T-helper 17 cell (primary cell): ENCODE data around the gene PMPCA. TPM values are rescaled to one million over a fixed set of nuclear protein-coding genes. Genes with fewer than 3 reads are reported as not detected.
"Not testable (repeated sequence)": the region's sequence is repeated elsewhere in the genome, so short reads cannot be mapped to it uniquely, and the experiment has no call there.

ENCODE experiments used
- ATAC-seq: fragments of 150-1000 bp; cut with Tn5 transposase; 2 replicates; pipeline ENCODE4 v1.10.0; 2021; ENCODE audit warnings: mild to moderate bottlenecking, moderate library complexity
- DNase-seq, 3 donors: peaks; one replicate each; pipeline versions ENCODE4 v3.0.0 to v3.0.0-alpha.2; 2020 to 2021
- H3K9me3 ChIP-seq: one replicate; pipeline ENCODE4 v1.7.0; 2013; ENCODE audit warnings: low read length, mild to moderate bottlenecking; ENCODE audit not compliant: control insufficient read depth, poor library complexity, severe bottlenecking
- H3K27ac Mint-ChIP-seq: one replicate; pipeline ENCODE4 v1.8.0; 2022; ENCODE audit warnings: mild to moderate bottlenecking, moderate library complexity, mixed read lengths
- H3K27me3 Mint-ChIP-seq: one replicate; pipeline ENCODE4 v1.8.0; 2022; ENCODE audit warnings: mixed read lengths
- H3K36me3 Mint-ChIP-seq: one replicate; pipeline ENCODE4 v1.8.0; 2022; ENCODE audit warnings: low read depth, mixed read lengths
- H3K4me1 Mint-ChIP-seq: one replicate; pipeline ENCODE4 v1.8.0; 2022; ENCODE audit warnings: mild to moderate bottlenecking, mixed read lengths
- H3K4me3 Mint-ChIP-seq: one replicate; pipeline ENCODE4 v1.8.0; 2022; ENCODE audit warnings: mild to moderate bottlenecking, moderate library complexity, mixed read lengths
- total RNA-seq, 4 donors: library from RNA in 2 of 4; stranded (reverse) in 2 of 4; gene quantifications; one replicate each; pipeline ENCODE4 v1.2.3 and lab custom pipeline; 2022 to 2026

PMPCA gene
- total RNA-seq, 2 donors from 2014 or later, result 62.2 to 80.3 TPM

DNA sequence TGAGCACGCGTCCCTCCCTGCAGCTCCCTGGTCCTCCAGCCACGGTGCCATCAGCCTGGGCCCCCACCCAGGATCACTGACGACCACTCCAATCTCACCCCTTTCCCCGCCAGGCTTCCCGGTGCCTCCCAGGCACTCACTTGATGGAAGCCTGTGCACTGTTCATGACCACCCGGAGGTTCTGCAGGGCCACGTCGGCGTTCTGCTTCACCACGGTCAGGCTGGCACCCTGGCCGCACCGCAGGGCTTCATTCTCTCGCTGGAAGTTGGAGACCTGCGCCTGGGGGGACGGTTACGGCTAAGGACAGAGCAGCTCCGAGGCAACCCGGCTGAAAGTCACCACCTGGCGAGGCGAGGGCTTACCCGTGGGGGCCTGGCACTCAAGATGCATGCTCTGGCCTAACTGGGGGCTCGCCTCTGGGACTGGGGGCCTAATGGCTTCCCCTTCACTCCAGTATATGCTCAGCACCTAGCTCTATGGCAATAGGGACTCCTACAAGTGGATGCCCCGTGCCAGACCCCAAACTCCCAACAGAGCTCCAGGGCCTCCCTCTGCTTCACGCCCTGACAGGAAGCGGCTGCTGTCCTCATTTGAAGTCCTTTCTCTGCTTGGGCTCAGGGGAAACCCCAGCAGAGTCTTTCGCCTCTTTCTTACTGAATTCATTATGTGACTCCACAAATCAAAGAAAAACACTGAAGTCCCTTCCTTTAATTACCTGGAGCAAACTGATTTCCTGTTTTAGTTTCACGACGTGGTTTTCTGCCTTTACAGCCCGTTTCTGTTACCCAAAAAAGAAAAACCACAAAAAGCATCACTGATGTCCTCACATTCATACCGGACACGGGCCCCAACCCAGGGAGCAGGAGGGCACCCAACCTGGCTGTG is 6.3 kb upstream of the PMPCA start:
- ATAC-seq, result peak; percentile 21
- peak in 2 of 3 donors; percentile 26 to 28 for DNase-seq
- Mint-ChIP-seq H3K27me3 (no peaks in the 10 kb centered on the region), H3K36me3 (peaks cover 2% of the 10 kb centered on the region), H3K27ac (peak overlapping the region; percentile 96), H3K4me3 (peak overlapping the region; percentile 86), H3K4me1 (peaks cover 38% of the 10 kb centered on the region)
- no peaks in the 10 kb centered on the region for H3K9me3 ChIP-seq

DNA sequence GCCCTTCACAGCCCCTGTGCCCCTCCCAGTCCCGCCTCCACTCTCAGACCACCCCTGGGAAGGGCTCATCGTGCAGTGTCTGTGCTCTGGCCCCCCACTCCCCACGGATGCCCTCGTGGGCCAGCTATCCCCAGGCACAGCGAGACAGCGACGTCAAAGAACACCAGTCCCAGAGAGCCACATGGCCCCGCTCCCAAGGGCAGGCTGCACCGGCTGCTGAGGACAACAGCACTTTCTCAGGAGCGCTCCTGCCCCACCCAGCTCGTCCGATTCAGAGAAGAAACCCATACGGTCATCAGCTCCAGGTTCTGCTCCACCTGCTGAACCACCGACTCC is 5.7 kb upstream of the PMPCA start:
- H3K27me3 Mint-ChIP-seq, result no peaks in the 10 kb centered on the region
- H3K36me3 Mint-ChIP-seq, result peaks cover 2% of the 10 kb centered on the region
- ATAC-seq (no peak), DNase-seq (no peak)
- H3K4me1 Mint-ChIP-seq, result peaks cover 39% of the 10 kb centered on the region
- H3K4me3 Mint-ChIP-seq, result peak overlapping the region; percentile 86
- H3K27ac Mint-ChIP-seq, result peak overlapping the region; percentile 96
- no peaks in the 10 kb centered on the region for H3K9me3 ChIP-seq

DNA sequence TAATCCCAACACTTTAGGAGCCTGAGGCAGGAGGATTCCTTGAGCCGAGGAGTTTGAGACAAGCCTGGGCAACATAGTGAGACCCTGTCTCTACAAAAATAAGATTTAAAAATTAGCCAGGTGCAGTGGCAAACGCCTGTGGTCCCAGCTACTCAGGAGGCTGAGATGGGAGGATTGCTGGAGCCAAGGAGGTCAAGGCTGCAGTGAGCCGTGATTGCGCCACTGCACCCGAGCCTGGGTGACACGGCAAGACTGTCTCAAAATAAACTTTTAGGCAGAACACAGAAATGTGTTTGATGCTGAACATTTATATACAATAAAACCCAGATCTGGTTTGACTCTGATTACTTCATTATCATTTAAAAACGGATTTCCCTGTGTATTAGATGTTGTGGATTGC is 5.0 kb upstream of the PMPCA start:
- H3K9me3 ChIP-seq, result no peaks in the 10 kb centered on the region
- Mint-ChIP-seq H3K36me3 (peaks cover 2% of the 10 kb centered on the region), H3K4me1 (peaks cover 41% of the 10 kb centered on the region), H3K27ac (peak overlapping the region; percentile 96), H3K27me3 (no peaks in the 10 kb centered on the region), H3K4me3 (peak overlapping the region; percentile 86)
- ATAC-seq (no peak), DNase-seq (no peak)

DNA sequence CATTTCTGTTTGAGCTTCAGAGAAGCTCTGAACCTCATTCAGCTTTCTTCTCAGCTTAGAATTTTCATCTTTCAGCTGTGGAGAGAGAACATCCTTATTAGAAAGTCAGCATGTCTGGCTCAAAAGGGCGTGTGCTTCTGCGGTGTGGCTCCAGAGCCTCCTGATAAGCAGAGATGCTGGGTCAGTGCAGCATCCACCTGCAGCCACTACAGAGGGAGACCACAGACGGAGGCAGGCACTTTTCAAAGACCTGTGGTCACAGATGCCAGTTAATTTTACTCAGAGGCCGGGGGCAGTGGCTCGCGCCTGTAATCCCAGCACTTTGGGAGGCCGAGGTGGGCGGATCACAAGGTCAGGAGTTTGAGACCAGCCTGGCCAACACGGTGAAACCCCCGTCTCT is 4.6 kb upstream of the PMPCA start:
- H3K36me3 Mint-ChIP-seq, H3K9me3 ChIP-seq, DNase-seq, H3K27me3 Mint-ChIP-seq, ATAC-seq: not testable (repeated sequence)
- peak overlapping the region; percentile 96 for H3K27ac Mint-ChIP-seq
- peaks cover 38% of the 10 kb centered on the region for H3K4me1 Mint-ChIP-seq
- peak overlapping the region; percentile 7 for H3K4me3 Mint-ChIP-seq

DNA sequence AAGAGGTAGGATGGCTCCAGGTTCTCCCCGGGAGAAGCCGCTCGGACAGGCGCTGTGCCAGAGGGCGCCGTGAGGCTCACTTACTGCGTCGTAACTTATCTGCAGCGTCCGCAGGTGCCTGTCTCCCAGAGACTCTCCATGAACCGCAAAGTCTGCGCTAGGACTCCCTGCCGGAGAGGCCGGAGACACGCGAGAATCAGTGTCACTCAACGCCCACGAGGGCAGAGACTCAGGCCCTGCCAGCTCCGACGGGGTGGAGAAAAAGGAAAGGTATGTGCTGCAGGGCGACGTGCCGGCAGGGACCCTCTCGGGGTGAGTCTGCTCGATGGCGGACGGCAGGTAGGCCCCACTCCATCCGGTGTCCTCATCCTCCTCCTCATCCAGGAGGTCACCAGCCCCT is 3.4 kb upstream of the PMPCA start:
- not testable (repeated sequence) for H3K27me3 Mint-ChIP-seq, DNase-seq, H3K36me3 Mint-ChIP-seq, H3K9me3 ChIP-seq, ATAC-seq
- peak overlapping the region; percentile 55 for H3K4me3 Mint-ChIP-seq
- peaks cover 42% of the 10 kb centered on the region for H3K4me1 Mint-ChIP-seq
- peak overlapping the region; percentile 41 for H3K27ac Mint-ChIP-seq

DNA sequence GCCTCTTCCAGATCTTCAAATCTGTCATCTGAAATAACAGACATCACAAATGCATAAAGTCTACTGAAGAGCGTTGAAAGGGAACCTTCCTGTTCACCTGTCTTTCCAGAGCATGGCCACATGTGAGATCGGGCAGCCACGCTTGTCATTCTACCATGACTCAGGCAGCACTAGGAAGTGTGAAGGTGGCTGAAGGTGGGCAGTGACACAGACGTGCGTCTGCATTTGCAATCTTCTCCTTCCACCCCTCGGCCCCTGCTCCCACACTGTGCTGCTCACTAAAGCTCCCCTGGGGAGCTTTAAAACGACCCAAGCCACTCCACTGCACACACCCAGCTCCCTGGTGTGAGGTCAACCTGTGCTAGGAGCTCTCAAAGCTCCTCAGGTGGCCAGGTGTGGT is 2.5 kb upstream of the PMPCA start:
- Mint-ChIP-seq H3K4me1 (peaks cover 42% of the 10 kb centered on the region), H3K36me3 (peaks cover 2% of the 10 kb centered on the region), H3K27me3 (no peaks in the 10 kb centered on the region), H3K27ac (peak overlapping the region; percentile 96), H3K4me3 (no peak overlapping the region)
- no peak for ATAC-seq
- no peaks in the 10 kb centered on the region for H3K9me3 ChIP-seq
- no peak for DNase-seq

DNA sequence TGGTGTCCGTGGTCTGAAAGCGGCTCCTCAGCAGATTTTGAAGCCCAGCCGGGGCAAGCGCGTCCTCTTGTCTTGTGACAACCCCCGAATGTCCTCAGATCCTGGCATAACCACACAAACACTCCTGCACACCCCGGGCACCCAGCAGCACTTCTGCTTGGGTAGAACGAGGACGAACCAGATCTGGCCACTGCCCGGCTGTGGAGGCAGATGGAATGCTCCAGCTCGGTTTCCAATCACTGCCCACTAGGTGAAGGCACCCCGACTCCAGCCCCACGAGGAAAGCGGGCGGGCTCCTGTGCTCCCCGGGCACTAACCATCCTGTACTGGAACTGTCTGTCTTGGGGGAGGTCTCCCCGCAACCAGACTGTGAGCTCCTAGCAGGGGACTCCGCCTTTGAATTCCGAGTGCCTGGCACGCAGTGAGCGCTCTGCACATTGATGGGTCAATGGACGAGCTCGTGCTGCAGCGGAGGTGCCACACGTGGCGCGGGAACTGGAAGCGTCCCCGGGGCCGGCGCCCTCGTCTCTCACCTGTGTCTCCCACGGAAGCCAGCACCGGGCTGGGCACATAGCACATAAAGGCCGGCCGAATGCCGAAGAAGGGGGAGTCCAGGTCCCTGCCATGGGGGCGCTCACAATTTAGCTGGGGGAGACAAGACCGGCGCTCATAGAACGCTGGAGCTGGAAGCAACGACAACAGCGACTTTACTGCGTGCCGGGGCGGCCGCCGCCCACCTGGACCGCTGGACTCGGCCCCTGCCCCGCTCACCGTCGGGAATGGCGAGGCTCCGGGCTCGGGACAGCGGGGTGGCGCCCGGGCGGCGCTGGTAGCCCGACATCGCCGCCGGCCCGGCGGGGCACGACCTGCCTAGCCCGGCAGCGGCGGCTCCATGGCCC is 652 bp upstream of the PMPCA start:
- DNase-seq (peak in 1 of 3 donors; percentile 27), ATAC-seq (peak; percentile 38)
- H3K9me3 ChIP-seq, result no peaks in the 10 kb centered on the region
- H3K27me3 Mint-ChIP-seq, result no peaks in the 10 kb centered on the region
- peaks cover 30% of the 10 kb centered on the region for H3K4me1 Mint-ChIP-seq
- H3K4me3 Mint-ChIP-seq, result peak overlapping the region; percentile 92
- H3K27ac Mint-ChIP-seq, result peak overlapping the region; percentile 96
- peaks cover 2% of the 10 kb centered on the region for H3K36me3 Mint-ChIP-seq

DNA sequence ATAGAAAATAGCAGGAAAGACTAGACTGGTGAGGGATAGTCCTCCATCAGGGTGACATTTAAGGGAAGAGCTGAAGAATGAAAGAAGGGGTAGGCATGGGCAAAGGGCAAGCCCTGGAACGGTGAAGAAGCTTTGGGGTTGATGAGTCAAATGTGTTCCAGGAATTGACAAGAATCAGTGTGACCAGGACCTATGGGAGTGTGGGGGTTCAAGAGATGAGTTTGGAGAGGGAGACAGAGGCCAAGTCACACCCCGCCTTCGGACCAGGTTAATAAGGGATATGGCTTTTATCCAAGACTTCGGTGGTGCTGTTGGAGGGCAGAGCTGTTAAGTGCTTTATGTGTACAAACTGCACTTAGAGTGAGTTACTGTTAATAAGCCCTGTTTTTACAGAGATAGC is 920 bp downstream of the PMPCA start:
- peaks cover 21% of the 10 kb centered on the region for H3K4me1 Mint-ChIP-seq
- DNase-seq, result no peak
- no peaks in the 10 kb centered on the region for H3K27me3 Mint-ChIP-seq
- H3K27ac Mint-ChIP-seq, result peak overlapping the region; percentile 96
- no peaks in the 10 kb centered on the region for H3K9me3 ChIP-seq
- H3K4me3 Mint-ChIP-seq, result peak overlapping the region; percentile 92
- peaks cover 2% of the 10 kb centered on the region for H3K36me3 Mint-ChIP-seq
- ATAC-seq, result no peak

DNA sequence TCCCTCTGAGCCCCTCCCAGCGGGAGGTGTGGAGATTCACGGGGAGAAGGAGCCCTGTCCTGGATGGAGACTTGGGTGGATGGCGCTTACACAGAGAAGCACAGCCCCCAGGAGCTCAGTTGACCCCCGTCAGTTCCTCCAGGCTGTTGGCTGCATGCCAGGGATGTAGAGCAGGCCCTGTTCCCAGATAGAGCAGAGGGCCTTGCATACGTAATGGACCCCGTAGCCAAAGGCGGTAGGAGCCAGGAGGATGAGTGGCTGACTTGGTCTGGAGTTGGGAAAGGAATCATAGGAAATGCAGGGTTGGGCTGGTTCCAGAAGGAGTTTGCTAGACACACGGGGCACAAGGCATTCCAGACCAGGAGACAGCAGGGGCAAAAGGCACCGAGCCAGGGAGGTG is 2.5 kb downstream of the PMPCA start:
- no peak overlapping the region for H3K4me3 Mint-ChIP-seq
- H3K36me3 Mint-ChIP-seq, result peaks cover 2% of the 10 kb centered on the region
- no peaks in the 10 kb centered on the region for H3K9me3 ChIP-seq
- DNase-seq, result no peak
- ATAC-seq, result no peak
- H3K27ac Mint-ChIP-seq, result no peak overlapping the region
- H3K27me3 Mint-ChIP-seq, result no peaks in the 10 kb centered on the region
- H3K4me1 Mint-ChIP-seq, result peaks cover 21% of the 10 kb centered on the region

DNA sequence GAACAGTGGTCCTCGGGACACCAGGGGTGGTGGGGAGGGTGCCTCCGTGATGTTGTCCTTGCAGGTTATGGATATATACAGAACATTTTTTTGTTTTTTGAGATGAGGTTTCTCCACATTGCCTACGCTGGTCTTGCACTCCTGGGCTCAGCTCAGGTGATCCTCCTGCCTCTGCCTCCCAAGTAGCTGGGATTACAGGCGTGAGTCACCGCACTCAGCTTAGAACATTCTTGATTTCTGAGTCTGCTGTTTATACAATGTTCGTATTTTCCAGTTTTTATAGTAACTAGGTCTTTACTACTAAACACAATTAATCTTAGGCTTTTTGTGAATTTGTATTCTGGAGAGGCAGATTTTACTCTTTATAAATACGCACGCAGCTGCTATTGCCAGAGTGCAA is 6.0 kb downstream of the PMPCA start:
- no peak overlapping the region for H3K27ac Mint-ChIP-seq
- H3K9me3 ChIP-seq, result no peaks in the 10 kb centered on the region
- H3K36me3 Mint-ChIP-seq, result peaks cover 4% of the 10 kb centered on the region
- ATAC-seq (no peak), DNase-seq (no peak)
- H3K27me3 Mint-ChIP-seq, result no peaks in the 10 kb centered on the region
- peaks cover 3% of the 10 kb centered on the region for H3K4me1 Mint-ChIP-seq
- no peak overlapping the region for H3K4me3 Mint-ChIP-seq

DNA sequence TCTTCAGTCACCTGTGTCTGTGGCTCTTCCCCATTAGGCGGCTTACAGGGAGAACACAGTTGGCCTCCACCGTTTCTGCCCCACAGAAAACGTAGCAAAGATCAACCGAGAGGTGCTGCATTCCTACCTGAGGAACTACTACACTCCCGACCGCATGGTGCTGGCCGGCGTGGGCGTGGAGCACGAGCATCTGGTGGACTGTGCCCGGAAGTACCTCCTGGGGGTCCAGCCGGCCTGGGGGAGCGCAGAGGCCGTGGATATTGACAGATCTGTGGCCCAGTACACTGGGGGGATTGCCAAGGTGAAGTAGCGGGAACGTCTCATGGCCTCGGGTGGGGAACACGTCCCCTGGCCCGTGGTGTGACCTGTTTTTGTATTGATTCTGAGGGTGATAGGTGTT is 6.5 kb downstream of the PMPCA start:
- no peak overlapping the region for H3K27ac Mint-ChIP-seq
- no peak for DNase-seq
- H3K9me3 ChIP-seq, result no peaks in the 10 kb centered on the region
- peaks cover 2% of the 10 kb centered on the region for H3K4me1 Mint-ChIP-seq
- no peak overlapping the region for H3K4me3 Mint-ChIP-seq
- peaks cover 4% of the 10 kb centered on the region for H3K36me3 Mint-ChIP-seq
- no peak for ATAC-seq
- no peaks in the 10 kb centered on the region for H3K27me3 Mint-ChIP-seq

DNA sequence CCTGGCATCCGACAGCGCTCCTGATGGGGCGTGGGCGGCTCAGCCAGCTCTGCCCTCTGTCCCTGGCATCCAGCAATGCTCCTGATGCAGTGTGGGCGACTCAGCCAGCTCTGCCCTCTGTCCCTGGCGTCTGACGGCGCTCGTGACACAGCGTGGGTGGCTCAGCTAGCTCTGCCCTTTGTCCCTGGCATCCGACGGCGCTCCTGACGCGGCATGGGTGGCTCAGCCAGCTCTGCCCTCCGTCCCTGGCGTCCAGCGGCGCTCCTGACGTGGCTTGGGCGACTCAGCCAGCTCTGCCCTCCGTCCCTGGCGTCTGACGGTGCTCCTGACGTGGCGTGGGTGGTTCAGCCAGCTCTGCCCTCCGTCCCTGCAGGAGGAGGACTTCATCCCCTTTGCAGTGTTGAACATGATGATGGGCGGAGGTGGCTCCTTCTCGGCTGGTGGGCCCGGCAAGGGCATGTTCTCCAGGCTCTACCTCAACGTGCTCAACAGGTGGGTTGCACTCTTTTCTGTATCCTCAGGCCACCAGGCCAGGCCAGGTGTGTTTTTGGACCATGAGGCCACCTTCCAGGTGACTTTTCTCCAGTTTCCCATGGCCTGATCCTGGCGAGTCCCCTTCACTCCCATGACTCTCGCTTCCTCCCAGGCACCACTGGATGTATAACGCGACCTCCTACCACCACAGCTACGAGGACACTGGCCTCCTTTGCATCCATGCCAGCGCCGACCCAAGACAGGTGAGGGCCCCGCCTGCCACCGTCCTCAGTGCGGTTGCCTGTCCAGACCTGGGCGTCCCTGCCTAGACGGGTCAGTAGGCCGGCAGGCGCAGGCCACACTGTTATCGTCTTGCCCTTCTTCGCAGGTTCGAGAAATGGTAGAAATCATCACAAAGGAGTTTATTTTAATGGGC is 8.0 kb downstream of the PMPCA start:
- H3K4me3 Mint-ChIP-seq, result no peak overlapping the region
- H3K27me3 Mint-ChIP-seq, result no peaks in the 10 kb centered on the region
- peaks cover 2% of the 10 kb centered on the region for H3K4me1 Mint-ChIP-seq
- no peaks in the 10 kb centered on the region for H3K9me3 ChIP-seq
- no peak for DNase-seq
- ATAC-seq, result no peak
- no peak overlapping the region for H3K27ac Mint-ChIP-seq
- H3K36me3 Mint-ChIP-seq, result peaks cover 4% of the 10 kb centered on the region

DNA sequence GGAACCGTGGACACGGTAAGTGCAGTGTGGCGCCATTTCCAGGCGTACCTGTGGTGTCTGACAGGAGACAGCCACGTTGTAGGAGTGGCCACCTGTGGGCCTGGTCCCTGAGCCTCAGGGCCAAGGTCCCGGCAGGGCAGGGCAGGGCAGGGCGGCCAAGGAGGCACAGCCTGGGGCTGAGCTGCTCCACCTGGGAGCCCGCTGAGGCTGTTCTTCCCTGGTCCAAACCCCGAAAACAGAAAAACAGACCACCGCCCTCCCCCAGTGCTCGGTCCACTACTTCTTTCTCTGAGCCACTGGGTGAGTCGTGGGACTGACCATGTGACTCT is 8.6 kb downstream of the PMPCA start:
- H3K4me3 Mint-ChIP-seq, result no peak overlapping the region
- ATAC-seq, result no peak
- H3K27me3 Mint-ChIP-seq, result no peaks in the 10 kb centered on the region
- no peaks in the 10 kb centered on the region for H3K4me1 Mint-ChIP-seq
- no peak for DNase-seq
- no peak overlapping the region for H3K27ac Mint-ChIP-seq
- no peaks in the 10 kb centered on the region for H3K9me3 ChIP-seq
- peaks cover 4% of the 10 kb centered on the region for H3K36me3 Mint-ChIP-seq
